HuH-7 (cell line): ENCODE measurements around the gene CIDEA.
"Not testable (repeated sequence)": the region's sequence is repeated elsewhere in the genome, so short reads cannot be mapped to it uniquely, and the experiment has no call there.

Source experiments
- DNase-seq: peaks from one replicate; pipeline ENCODE4 v3.0.0; 2011; ENCODE audit warnings: low spot score

Gene CIDEA, protein sequence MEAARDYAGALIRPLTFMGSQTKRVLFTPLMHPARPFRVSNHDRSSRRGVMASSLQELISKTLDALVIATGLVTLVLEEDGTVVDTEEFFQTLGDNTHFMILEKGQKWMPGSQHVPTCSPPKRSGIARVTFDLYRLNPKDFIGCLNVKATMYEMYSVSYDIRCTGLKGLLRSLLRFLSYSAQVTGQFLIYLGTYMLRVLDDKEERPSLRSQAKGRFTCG

DNA sequence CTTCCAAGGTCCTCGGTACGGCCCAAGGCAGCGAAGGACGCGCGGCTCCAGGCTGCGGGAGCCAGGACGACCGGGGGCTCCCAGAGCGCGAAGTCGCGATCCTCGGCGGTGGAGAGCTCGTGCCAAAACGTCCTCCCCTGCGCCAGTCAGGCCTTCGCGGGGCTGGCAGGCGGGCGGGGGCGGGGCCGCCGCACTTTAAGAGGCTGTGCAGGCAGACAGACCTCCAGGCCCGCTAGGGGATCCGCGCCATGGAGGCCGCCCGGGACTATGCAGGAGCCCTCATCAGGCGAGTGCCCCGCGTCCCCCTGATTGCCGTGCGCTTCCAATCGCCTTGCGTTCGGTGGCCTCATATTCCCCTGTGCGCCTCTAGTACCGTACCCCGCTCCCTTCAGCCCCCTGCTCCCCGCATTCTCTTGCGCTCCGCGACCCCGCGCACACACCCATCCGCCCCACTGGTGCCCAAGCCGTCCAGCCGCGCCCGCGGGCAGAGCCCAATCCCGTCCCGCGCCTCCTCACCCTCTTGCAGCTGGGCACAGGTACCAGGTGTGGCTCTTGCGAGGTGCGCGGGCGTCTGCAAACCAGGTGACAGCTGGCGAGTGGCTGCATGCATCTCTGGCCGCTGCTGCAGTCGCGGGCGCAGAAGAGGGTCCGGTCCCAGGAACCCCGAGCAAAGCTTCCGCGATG, at the start of gene CIDEA:
Gene CIDEA, plus strand, starts transcription at position 226 of the 684 bp plus-strand sequence. Its CDS starts 23 bp downstream, at position 249.
- DNase-seq: no peak

DNA sequence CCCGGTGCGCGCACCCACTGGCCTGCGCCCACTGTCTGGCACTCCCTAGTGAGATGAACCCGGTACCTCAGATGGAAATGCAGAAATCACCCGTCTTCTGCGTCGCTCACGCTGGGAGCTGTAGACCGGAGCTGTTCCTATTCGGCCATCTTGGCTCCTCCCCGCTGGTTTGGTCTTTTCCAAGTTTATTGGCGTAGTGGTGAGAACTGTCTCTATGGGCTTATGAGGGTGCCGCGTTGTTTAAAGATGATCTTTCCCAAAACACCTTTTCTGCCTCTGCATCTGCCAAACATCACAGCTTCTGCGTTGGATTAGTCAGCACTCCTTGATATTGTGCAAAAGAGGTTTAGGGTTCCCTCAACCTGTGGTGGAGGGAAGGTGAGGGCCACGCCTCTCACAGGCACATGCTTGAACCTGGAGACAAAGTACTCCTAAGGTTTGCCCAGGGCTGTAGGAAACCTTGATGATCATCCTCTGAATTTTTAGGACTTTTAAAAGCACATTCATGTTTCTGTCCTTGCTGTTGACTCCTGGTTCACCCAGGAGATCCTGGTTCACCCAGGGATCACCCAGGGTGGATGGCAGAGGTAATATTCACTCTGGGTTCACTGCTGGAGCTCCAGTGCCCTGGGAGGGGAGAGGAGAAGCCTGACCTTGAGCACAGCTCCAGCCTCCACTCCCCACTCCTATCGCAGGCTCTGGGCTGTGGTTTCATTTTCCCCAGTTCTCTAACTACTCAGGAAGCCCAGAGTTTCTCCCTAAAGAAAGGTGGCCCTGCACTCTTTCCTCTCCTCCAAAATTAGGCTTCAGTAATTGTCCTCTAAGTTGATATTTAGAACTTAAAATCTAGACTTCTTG, 45.6 kb upstream of the CIDEA start:
- DNase-seq: not testable (repeated sequence)

DNA sequence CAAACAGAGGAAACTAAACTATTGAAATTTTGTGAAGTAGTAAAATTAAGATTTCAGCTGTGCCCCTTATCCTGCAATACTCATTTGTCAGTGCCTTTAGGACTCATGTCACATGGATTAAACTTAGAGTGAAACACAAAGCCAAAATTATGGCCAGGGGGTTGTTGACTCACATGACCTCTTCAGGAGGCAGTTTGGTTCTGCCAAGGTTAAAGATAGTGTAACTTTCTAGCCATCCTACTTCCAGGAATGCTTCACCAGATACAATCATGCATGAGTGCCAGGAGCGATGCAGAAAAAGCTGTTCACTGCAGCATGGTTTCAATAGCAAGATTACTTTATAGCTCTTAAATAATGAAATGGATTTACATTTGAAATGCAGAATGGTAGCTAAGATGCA, 41.9 kb upstream of the CIDEA start:
- not testable (repeated sequence) for DNase-seq

DNA sequence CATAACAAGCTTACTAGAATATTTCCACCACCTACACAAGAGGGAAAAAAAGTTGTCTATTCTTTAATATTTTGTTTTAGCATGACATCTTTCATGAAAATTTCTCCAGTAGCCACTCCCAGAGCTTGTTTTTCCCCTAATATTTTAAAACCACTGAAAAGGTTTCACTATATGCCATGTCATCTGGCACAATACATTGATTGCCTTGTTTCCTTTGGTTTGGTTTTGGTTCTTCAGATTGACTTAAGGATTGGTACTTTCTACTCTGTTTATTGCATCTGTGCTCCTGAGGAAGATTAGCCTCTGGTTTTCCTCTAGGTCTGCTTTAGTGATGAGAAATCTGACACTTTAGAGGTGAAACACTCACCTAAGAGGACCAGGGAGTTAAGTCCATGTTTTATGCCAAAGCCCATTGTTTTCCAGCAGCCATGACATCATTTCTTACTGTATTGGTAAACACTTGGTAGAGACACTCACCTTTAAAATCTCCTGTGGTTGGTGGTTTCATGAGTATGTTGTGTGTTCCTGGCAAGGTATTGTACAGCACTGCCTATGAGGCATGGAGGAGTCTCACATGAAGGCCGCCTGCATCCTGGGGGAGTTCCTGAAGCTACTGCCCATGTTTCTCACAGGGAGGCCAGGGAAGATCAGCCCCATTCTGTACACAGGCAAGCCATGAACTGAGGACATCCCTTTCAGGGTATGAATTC, 39.7 kb upstream of the CIDEA start:
- not testable (repeated sequence) for DNase-seq

DNA sequence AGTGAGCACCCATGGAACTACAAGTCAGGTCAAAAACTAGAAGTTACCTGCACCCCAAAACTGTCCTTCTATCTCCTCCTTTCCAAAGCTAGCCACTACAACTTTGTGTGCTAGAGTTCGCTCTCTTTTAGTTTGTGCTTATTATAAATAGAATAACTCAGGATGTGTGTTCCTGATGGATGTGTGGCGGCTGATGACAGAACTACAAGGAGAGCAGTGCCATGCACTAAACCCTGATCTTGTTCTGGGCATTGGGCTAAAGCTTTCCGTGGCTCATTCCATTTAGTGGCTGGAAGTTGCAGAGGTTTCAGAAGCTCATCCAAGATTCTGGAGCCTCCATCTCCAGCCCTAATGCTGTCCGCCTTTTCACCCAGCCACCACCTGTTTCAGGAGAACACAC, 37.7 kb upstream of the CIDEA start:
- DNase-seq: not testable (repeated sequence)

DNA sequence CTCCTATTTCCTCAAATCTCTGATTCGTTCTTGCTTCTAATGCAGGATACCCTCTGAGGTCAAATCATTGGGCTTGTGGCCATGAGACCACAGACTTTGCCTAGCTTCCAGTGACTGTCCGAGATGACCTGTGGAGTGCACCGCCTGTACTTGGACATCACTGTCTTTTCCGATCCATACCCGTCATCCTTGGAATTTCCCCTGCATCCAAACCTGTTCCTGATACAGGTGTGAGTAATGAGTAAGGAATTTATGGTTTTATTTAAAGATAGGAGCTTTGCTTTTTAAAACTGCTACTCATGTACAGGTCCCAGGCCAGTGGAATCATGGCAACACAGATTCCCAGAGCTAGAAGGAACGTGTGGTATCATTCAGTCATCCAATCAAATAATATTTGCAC, 35.6 kb upstream of the CIDEA start:
- not testable (repeated sequence) for DNase-seq

DNA sequence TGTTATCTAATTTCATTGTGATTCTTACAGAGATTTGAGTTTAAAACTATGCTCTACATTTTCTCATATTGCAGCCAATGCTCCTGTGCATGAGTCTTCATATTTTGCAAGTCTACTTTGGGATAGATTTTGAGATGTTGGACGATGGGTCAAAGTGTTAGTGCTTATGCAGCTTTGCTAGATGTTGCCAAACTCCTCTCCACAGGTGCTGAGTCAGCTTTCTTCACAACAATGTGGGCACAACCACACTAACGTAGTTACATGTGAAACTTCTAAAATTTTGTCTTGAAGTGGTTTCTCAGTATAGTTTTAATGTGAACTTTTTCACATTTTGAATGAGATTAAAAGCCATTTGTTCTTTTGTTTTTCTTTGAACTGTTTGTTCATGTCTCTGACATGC, 32.1 kb upstream of the CIDEA start:
- not testable (repeated sequence) for DNase-seq

DNA sequence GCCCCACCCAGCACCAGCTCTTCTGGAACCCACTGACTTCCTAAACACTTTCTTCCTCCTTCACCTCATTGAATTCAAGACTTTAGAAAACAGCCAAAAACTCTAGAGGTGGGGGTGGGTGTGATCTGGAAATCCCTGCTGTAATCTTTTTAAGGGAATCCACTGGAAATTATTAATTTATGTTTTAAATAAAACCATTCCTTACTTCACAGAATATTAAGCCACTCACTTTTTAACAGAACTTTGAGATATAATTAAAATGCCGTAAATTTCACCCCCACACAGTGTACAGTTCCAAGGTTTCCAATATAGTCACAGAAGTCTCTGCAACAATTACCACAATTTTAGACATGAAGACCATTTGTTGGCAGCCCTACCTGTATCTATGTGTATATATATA, 30.8 kb upstream of the CIDEA start:
- DNase-seq: not testable (repeated sequence)

DNA sequence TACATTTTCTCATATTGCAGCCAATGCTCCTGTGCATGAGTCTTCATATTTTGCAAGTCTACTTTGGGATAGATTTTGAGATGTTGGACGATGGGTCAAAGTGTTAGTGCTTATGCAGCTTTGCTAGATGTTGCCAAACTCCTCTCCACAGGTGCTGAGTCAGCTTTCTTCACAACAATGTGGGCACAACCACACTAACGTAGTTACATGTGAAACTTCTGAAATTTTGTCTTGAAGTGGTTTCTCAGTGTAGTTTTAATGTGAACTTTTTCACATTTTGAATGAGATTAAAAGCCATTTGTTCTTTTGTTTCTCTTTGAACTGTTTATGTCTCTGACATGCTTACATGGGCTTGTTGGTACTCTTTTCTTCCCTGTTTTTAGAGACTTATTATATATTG, 27.4 kb upstream of the CIDEA start:
- not testable (repeated sequence) for DNase-seq

DNA sequence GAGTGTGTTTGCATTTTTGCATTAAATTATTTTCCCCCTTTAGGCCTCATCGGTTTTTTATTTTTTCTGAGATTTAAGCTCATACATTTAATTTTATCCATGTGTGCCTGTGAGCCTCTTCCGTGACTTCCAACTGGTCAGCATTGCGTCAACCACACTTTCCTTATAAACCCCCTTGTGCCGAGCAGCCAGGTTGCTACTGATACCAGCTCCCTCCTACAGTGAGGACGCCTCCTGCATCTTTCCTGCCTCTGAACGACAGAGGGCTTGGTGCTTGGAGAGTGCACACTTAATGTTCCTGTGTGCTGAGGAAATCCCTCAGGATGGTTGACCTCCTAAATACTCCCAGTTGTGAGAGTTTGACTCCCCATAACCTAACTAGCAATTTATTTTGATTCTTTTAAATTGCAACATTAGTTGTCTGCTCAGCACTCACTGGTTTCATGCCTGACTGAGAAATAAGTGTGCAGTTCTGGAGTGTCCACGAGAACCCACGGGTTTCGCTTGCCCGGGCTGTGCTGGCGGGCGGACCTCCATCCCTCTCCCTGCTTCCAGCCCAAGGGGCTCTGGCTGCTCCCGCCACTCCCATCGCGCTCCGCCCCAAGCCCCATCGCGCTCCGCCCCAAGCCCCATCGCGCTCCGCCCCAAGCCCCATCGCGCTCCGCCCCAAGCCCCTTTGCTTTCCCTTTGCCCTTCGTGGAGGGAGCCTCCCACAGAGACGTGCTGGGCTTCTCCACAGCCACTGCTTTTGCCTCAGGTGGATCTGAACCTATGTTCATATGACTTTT, 26.6 kb upstream of the CIDEA start:
- not testable (repeated sequence) for DNase-seq

DNA sequence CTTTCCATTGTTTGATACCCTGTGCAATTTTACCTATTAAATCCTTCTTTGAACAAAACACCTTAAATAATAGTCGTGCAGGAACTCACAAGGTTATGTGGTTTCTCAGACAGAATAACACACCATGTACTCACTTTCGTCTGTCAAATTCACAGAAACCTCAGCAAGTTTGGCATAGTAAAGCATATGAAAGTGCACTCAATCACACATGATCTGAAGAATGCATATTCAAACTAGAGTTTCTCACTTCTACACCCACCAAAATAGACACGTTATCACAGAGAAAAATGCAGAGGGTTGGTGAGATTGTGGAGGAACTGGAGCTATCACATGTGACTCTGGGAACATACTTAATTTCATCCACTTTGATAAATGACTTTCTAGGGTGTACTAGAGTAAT, 25.9 kb upstream of the CIDEA start:
- DNase-seq: not testable (repeated sequence)

DNA sequence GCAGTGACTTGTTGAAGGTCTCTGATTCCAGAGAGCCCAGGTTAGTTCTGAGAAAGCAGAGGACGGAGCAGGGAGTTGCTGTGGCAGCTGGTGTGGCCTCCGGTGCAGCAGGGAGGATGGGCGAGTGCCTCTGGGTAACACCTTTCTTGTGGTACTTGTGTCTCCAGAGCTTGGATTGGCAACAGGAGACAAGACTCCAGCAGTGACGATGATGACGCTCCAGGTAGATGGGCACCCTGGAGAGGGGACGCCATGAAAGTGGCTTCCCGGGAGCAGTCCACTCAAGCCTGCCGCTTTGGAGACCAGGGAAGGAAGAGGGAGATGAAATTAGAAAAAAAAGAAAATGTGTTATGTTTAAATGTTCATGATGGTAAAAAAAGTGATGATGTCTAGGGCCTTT, 23.6 kb upstream of the CIDEA start:
- not testable (repeated sequence) for DNase-seq

DNA sequence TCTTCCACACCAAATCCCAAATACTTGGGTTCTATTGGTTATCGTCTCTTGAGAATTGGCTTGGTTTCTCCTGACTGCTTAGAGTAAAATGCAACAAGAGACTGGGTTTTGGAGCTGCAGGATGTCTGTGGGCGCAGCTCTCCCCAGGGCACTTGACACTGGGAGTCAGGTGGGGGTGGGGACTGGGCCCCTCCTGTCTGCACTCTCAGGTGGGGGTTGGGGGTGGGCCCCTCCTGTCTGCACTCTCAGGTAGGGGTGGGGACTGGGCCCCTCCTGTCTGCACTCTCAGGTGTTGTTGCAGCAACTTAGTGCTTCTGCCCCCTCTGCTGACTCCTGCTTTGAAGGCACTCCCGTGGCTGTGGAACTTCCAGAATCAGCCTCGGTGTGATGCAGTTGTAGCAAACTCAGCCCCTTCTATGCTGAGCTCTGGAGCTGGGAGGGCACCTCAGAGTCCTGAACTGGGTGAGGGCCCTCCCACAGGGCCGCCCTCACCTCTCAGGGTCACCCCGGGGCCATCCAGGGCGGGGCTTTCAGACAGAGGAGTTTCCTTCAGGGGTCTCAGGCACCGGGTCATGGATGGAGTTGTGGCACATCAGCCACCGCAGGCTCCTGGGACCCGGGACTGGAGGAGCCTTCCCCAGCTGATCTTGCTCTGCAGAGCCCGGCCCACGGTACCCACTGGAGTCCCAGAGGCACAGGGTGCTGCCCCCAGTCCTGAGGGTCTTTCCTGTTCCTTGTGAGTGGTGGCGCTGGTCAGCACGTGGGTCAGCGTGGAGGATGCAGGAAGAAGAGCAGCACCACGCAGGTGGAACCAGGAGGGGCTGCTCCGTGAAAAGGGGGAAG, 22.9 kb upstream of the CIDEA start:
- DNase-seq: no peak

DNA sequence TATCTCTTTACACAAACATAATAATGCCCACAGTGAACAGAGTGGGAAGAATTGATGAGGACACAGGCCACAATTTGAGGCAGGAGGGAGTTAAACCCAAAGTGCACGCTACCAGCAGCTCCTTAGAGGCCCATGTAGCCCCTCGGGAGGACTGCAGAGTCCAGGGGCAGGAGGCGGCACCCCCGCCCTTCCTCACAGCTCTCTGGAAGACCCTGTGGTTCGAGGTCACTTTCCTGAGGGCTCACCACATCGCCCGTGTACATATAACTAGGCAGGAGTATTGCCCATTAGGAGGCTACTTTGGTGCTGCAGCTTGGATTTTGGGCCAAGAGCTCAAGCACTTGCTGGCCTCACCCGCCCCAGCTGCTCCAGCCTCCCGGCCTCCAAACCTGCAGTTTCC, 22.2 kb upstream of the CIDEA start:
- no peak for DNase-seq

DNA sequence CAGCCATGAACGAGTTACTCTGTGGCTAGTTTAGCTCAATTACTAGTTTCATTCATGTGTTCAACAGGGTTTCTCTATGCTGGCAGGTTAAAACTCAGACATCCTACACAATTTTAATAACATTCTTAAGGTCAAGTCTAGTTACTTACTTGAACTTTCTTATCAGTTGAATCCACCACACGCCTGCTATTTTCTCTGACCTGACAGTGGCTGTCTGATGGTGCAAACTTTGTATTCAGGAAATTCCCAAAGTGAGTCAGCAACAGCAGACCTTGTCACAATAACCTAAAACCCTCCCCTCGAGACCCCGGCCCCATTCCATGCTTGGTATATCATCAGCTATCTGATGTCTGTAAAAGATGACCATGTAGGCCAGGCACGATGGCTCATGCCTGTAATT, 20.8 kb upstream of the CIDEA start:
- DNase-seq: no peak

DNA sequence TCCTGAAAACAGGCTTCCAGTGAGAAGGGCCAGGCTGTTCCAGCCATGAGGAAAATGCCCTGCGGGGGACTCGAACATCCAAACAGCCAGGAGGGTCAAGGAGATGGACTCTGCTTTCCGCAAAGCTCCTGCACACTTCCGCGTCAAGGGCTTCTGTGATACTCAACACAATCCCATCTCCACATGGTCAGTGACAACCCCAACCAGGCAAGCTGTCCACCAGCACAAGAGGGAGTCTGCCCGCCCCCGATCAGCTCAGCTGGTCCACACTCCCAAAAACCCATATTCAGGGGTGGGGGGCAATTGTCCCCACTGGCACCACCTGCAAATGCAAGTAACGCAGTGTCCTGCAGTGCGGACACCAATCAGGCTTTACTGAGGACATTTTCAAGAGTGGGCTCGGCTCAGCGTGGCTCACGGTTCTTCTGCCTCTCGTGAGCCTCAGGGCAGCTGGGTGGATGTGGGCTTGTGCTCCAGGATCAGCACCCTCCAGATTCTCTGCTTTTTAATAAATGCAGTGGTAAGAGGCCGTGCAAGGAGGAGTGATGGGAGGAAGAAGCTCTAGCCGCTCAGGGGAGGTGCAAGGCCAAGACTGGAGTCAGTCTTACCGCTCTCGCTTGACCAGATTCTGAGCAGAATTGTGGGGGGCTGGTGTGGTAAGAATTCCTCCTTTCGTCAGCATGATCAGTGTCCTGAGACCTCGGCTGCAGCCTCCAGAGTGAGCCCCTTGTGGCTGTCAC, 19.5 kb upstream of the CIDEA start:
- DNase-seq: peak; percentile 15

DNA sequence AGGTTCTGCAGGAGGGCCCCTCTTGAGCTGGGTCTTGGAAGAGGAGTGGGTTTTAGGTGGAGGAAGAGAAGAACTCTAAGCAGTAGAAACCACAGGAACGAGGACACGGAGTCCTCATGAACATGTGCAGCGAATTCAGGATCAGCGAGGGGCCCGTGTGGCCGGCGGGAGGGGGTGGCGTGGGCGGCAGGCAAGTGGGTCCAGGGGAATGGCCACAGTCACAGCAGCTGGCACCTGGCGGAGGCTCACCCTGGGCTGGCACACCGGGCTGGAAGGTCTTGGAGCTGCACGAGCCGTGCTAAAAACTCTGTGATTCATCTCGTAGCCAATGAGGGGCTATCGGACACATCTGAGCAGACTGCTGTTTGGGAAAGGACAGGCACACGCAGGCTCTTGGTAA, 18.0 kb upstream of the CIDEA start:
- no peak for DNase-seq

DNA sequence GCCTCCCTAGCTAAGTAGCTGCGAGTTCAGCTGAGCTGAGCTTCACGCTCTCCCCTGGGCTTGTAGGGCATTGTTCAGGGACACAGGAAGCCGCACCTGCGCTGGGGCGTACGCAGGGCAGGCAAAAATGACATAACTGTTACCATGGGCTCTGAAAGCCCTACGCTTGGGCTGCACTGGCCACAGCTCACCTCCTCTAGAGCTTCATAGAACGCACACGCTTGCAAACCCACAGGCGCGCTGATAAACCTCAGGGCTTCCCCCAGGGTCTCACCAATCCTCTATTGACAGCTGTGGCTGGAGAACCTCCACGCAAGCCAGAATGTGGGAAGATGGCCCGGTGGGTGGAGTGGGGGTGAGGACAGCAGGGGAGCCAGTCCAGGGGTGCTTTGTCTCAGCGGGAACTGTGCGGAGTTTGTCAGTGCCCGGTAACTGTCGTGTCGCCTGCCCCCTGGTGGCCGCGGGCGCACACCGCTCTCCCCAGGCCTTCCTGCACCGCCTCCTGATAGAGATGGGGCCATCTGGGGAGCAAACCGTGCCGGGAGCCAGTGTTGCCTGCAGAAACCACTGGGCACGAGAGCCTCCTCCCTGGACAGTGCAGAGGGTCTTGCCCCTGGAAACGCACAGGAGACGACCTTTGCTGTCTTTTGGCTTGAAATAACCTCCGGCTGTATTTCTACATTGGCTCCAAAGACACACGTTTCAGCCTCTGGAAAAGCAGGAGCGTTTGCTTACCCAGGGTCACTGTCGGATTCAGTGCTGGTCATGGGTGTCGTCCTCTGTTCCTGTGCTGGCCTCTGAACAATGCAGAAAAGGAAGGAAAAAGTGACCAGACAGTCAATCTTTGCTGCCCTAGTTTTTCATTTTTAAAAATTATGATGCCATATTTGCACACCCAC, 17.0 kb upstream of the CIDEA start:
- peak; percentile 98 for DNase-seq

DNA sequence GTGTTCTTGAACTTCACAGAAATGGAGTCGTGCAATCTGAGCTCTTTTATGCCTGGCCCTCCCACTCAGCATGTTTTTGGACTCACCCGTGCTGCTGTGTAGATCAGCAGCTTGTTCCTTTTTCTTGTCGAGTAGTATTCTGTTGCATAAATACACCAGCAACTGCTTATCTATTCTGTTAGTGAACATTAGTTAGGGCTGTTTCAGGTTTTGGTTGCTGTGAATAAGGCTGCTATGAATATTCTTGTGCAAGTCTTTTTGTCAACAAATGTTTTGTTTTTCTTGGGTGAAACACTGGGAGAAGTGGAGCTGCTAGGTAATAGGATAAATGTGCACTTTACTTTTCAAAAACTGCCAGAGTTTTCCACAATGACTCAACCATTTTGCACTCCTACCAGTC, 15.3 kb upstream of the CIDEA start:
- DNase-seq: no peak
